T-helper 22 cell (primary cell): ENCODE results near the gene GJA4.

Experiments used
- DNase-seq: peaks from one replicate; pipeline ENCODE4 v3.0.0-alpha.2; 2020; ENCODE audit warnings: low read depth

The GJA4 gene

DNA sequence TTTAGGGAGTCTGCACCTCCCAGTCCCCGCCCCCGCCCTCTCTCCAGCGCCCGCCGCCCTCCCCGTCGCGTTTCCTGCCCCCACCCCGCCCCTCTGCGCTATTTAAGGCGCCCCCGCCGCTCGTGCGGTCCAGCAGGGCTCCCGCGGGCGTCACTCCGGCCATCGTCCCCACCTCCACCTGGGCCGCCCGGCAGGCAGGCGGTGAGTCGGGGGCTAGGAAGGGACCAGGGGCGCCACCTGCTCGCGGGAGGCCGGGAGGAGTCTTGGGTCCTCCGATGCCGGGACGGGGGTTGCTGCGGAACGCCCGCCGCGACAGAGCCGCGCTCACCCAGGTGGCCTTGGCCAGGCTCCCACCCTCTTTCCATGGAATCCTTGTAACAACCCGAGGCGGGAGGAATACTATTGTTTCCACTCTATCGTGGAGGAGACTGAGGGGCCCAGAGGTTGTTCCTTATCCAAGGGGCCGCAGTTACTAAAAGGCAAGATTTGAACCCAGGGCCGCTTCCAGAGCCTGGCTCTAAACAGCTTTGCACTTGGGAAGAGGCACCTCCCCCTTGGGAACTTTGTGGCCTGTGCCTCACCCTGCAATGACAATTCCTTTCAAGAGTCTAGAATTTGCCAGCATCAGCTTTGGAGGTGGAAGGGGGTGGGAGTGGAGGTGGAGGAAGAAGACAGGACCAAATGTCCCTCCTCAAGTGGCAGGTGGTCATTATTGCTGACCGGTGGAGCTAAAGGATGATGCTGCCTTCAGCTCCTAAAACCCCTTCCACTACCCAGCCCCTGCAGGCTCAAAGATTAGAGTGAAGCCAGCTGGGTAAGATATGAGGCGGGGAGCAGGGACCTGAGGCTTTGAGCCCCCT, at the start of gene GJA4:
GJA4 (plus strand) TSS at position 132 of the 860 bp plus-strand sequence. CDS start 1,215 bp downstream, outside the sequence.
- DNase-seq: no peak

DNA sequence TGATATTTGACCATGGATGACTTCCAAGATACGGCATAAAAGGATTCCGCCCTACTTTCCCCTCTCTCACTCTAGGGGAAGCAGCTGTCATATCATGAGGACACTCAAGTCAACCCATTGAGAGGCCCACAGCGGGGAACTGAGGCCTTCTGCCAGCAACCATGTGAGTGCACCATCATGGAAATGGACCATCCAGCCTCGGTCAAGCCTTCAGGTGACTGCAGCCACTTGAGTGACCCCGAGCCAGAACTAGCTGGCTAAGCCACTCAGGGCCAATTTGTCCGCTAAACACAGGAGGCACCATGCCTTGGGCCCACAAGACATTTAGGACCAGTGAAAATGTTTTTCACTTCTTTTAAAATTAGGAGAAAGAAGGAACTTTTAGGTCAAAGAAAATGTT, 49.0 kb upstream of the GJA4 start:
- DNase-seq: no peak

DNA sequence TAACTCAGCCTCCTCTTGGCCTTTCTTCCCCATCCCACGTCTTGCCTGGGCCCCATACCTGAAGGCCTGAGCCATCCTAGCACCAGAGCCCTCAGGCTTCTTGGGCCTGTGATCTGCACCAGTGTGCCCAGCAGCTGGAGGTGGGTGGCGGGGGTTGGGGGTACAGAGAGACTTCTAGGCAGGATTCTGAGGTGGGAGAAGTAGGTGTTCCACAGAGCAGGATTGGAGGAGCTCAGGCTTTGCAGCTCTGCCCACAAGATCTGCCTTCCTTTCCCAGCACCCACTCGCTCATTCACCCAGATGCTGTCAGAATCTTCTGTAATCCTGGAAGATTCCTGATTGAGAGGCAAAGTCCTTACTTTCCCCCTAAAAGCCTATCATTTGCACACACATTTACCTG, 47.9 kb upstream of the GJA4 start:
- no peak for DNase-seq

DNA sequence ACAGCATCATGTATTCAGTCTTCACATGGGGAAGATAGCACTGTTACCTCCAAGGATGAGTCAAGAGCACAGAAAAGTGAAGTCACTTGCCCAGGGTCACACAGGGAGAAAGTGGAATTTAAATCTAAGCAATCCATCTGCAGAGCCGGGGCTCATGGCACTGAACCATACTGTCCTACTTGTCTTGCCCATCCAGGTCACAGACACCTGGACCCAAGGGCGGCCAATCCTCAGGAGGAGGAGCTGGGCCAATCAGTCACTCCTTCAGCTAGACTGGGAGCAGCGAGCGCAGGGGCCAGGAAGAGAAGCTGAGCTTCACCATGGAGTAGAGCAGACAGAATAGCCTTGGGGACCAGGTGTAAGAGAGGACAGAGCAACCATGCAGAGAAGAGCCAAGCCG, 47.1 kb upstream of the GJA4 start:
- no peak for DNase-seq

DNA sequence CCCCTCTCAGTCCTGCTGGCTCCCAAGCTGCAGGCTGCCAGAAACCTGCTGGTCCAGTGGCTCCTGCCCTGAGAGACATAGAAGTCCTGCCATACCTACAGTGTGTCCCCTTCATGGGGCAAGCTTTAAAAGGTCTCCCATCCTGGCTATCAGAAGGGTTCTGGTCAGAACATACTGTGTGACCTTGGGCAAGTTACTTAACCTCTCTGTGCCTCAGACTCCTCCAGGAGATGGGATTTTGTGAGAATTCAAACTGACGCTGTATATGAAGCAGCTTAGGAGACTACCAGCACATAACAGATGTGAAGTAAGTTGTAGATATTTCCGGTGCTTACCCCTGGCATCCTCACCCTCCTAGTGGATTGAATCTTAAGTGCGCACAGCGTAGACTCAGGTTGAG, 46.7 kb upstream of the GJA4 start:
- no peak for DNase-seq

DNA sequence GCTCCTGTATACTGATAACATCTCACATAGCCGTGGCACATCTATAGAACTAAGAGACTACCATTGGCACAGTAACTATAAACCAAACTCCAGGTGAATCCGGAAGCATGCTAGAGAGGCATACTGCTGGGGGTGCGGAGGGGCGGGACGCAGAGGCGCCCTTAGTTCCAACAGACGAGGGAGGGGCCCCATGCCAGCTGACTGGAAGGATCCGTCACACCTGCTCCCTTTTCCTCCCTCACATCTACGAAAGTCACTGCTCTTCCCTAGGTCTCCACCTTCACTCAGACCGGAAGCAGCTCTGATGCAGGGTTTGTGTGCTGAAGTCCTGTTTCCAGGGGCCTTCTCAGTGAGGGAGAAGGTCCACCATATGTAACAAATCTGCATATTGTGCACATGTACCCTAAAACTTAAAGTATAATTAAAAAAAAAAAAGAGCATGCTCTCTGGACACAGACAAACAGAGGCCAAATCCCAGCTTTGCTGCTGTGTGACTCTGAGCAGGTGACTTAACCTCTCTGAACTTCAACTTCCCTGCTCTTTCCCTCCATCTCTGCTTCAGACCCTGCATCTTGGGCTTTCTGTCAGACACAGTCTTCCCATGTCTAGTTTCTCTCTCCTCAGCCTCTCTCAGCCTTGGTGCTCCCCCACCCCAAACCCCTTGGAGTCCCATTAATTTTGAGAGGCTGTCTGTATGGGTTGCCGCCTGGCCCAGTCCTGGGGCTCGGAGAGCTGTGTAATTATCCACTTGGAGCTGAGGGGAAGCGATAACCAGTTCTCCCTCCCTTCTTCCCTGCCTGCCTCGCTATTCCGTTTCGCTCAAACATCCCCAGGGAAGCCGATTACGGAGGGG, 45.8 kb upstream of the GJA4 start:
- DNase-seq: no peak

DNA sequence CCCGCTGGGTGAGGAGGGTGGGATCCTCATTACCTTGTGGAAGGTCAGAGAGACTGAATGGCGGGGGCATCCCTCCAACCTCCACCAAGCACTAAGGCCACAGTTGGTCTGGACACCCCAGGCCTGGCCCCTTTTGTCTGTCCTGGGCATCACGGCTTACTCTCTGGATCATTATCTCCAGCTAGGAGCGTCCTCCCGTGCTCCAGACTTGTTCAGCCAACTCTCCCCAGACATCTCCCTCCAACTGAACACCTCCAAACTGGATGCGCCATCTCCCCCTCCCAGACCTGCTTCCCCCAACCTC, 45.2 kb upstream of the GJA4 start:
- DNase-seq: no peak

DNA sequence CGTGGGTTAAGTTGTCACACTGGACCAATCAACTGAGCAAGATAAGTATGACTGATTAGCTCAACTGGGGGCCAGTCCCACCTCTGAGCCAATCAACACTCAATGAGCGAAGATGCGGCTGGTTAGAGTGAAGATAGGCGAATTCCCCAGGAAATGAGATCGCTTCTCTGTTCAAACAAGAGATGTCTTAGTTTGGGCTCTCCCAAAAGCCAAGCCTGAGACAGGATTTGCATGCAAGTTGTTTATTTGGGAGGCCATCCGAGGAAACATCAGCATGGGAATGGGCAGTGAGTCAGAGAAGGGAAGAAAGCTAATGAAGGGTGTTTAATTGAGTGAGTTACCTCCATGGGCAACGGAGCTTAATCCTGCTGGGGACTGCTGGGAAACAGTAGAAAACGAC, 42.8 kb upstream of the GJA4 start:
- DNase-seq: no peak

DNA sequence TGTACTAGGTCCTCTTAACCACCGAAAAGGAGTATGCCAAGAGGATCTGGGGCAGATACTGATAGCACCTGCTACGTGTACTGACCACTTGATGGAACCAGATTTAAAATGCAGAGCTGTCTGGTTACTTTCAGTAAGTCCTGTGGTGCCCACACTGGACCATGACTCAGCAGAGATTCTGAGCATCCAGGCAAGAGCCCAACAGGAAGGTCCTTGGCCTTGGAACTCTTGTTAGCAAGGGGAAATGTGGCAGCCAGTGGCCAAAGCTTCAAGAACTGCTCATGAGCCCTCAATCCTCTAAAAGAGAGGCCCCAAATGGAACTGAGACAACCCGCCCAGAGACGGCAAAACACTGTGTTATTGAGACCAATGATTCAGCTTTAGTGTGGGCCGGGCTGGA, 42.2 kb upstream of the GJA4 start:
- no peak for DNase-seq

DNA sequence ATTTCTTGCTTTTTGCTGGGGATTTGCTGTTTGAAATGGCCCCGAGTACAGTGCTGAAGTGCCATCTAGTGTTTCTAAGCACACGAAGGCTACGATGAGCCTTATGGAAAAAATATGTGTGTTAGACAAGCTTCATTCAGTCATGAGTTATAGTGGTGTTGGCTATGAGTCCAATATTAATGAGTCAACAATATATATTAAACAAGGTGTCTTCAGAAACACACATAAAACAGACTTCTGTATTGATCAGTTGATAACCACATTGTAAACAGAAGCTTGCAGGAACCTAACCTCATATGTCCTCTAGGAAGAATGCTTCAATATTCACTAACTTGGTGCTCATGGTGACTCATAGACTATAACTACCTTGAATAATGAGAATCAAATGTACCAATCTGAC, 39.6 kb upstream of the GJA4 start:
- DNase-seq: no peak

DNA sequence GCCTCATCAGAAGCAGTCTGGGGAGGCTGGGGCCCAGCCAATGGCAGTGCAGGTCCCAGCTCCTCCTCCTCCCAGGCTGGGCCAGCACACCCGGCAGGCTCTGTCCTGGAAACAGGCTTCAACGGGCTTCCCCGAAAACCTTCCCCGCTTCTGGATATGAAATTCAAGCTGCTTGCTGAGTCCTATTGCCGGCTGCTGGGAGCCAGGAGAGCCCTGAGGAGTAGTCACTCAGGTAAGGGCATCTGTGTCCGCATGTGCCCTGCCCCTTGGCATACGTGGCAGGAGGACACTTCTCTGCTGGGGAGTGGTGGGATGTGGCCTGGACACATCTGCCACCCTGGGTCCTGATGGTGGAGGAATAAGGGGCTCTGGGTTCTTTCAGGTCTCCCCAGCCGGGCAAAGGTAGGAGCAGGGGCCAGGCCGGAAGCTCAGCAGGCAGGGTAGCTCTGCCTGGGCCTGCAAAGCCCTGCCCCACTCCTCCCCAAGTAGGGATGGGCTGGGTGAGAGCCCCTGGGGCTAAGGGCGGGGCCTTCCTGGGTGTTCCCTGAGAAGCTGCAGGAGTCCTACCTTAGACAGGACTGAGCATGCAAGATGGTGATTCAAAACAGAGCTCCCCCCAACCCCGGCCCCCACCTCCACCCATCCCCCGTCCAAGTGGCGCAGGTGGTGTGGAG, 37.7 kb upstream of the GJA4 start, which contains the start of gene GJB5:
GJB5 (plus strand) TSS at position 84 of the 674 bp plus-strand sequence. CDS start 2,284 bp downstream, outside the sequence.
- no peak for DNase-seq

DNA sequence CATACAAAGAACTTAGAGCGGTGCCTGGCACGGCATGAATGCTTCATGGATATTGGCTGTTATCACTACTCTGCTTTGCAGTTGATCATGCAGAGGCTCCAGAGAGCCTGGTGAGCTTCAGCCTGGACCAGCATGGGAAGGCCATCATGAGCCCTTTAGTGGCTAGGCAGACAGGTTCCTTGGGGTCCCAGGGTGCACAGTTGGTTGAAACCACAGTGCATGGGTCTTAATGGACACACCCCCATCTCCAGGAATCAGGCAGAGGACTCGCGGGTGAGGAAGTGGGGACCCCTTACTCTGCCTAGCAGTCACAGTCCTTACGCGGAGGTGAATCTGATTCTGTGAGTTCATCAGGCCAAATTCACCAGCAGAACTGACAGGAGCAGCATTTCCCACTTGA, 36.8 kb upstream of the GJA4 start:
- DNase-seq: no peak

DNA sequence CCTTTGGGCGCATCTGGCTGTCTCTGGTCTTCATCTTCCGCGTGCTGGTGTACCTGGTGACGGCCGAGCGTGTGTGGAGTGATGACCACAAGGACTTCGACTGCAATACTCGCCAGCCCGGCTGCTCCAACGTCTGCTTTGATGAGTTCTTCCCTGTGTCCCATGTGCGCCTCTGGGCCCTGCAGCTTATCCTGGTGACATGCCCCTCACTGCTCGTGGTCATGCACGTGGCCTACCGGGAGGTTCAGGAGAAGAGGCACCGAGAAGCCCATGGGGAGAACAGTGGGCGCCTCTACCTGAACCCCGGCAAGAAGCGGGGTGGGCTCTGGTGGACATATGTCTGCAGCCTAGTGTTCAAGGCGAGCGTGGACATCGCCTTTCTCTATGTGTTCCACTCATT, 35.4 kb upstream of the GJA4 start:
- no peak for DNase-seq

DNA sequence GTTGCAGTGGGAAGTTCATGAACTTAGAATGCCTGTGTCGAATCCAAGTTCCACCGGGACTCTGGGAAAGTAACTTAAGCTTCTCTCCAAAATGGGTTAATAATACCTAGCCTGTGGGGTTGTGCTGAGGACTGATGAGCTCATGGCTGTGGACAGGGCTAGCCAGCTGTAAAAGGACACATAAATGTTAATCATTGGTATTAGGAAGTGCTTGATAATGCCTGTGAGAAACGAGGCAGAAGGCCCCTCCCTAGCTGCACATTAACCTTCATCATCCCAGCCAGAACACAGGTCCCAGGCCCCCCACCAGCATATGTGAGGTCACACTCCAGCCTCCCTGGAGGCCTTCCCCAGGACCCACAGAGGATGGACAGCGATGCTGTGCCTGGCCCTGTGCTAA, 34.0 kb upstream of the GJA4 start:
- no peak for DNase-seq

DNA sequence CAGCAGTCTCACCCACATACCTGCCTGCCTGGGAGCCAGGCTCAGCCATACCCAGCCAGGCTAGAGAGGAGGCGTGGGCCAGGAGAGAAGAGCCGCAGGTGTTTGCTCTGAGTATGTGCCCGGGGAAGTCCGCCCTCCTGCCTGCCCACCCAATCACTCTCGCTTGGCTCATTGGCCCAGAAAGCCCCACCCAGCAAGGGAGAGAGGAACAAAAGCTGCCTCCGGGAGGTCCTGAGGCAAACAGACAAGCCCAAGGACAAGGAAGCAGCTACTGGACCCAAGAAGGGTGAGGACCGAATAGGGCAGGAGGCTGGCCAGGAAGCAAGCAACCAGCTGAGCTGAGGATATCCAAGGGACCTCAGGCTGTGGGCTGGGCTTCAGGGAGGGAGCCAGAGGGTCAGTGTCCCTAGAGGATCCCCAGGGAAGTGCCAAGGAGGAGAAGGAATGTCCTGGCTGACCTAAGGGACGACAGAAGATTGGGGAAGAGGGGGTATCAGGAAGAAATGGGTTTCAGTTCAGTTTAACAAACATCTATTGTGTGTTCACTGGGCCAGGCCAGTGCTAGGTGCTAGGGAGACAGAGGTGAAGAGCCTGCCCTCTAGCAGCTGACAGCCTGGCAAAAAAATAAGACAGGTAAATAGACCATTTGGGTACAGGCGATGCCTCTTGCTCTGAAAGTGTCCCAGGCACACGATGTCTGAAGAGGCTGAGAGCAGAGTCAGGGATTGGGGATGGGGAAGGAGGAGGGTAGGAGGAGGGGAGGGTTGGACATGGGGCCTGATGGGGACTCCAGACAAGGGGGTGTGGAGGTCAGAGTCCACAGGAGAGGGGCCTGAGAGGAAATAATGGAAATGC, 33.1 kb upstream of the GJA4 start, which contains the start of gene GJB4:
GJB4 (plus strand) TSS at position 238 of the 855 bp plus-strand sequence. CDS start 1,515 bp downstream, outside the sequence.
- DNase-seq: no peak

DNA sequence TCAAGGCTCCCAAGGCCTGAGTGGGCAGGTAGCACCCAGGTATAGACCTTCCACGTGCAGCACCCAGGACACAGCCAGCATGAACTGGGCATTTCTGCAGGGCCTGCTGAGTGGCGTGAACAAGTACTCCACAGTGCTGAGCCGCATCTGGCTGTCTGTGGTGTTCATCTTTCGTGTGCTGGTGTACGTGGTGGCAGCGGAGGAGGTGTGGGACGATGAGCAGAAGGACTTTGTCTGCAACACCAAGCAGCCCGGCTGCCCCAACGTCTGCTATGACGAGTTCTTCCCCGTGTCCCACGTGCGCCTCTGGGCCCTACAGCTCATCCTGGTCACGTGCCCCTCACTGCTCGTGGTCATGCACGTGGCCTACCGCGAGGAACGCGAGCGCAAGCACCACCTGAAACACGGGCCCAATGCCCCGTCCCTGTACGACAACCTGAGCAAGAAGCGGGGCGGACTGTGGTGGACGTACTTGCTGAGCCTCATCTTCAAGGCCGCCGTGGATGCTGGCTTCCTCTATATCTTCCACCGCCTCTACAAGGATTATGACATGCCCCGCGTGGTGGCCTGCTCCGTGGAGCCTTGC, 31.5 kb upstream of the GJA4 start:
- DNase-seq: no peak

DNA sequence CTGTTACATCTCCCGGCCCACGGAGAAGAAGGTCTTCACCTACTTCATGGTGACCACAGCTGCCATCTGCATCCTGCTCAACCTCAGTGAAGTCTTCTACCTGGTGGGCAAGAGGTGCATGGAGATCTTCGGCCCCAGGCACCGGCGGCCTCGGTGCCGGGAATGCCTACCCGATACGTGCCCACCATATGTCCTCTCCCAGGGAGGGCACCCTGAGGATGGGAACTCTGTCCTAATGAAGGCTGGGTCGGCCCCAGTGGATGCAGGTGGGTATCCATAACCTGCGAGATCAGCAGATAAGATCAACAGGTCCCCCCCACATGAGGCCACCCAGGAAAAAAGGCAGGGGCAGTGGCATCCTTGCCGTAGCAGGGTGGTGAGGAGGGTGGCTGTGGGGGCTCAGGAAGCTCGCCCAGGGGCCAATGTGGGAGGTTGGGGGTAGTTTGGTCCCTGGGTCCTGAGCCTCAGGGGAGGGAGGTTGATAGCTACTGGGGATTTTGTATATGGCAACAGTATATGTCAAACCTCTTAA, 31.0 kb upstream of the GJA4 start:
- DNase-seq: no peak

DNA sequence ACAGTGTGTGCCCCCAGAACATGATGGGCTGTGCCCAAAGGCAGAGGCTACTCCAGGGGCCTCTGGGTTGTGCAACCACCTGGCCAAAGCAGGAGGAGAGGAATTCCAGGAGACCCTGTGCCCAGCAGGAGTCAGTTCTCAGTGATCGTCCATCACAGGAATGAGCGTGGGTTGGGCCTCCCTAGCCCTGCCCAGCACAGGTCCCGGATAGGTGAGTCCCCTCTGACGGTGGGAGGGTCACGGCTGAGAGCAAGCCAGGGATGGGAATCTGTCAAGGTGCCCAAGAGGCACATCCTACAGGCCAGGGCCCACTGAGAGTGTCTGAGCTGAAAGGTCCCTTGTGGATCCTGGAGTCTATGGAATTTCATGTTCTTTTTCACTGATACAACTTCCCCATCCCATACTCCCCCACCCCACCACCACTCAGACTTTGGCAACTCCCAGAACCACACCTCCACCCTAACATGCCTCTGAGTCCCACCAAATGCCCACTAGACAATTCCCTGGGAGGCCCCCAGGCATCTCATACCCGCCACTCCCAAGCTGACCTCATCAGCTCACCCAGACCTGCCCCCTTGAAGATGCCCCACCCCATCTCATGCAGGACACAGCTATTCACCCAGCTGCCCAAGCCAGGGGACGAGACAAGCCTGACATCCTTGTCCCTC, 30.2 kb upstream of the GJA4 start:
- DNase-seq: no peak

DNA sequence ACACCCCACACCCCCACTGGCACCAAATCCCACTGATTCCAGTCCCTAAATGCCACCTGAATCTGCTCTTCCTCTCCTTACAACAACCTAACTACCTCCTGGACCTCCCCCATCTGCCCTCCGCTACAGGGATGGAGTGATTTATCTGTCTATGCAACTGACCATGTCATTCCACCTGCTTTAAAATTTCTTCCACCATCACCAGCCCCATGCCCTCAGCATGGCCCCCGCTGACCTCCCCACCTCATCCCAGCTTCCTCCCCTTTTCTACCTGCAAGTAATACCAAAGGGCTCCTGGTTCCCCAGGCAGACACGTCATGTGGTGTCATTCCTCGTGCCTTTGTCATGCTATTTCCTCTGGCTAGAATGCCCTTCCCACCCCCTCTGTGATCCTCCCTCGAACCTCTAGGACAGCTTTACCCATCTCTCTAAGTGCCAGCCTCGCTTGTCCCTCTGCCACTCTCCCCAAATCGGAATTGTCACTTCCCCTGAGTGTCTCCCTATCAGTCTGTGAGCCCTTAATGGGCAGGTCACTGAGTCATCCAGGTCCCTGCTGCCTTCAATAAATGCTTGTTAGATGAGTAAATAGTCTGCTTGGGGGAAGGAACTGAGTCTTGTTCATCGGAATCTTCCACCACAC, 29.5 kb upstream of the GJA4 start:
- no peak for DNase-seq

DNA sequence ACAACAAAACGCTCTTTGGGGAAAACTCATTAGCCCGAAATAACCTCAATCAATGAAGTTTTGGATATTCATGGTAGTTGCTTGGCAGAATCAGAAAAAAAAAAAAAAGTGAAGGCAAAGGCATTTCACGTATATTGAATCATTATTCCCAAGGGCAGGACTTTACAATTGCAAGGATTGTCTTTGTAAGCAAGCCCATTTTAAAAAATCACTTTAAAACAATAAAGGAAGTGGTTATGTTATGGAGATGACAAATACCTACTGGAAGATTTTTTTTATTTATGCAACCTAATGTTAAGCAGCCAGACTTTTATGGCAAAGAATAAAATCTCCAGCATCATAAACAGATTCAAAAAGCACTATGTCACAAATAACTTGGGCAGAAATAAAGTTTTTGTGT, 23.9 kb upstream of the GJA4 start:
- no peak for DNase-seq
